ENCODE results near the gene GALK1. TPM values are rescaled to one million over a fixed set of nuclear protein-coding genes. Genes with fewer than 3 reads are reported as not detected.

Gene GALK1
- total and polyA plus RNA-seq, 9 of the 15 experiments (the other 6 are each of a cell fraction or from before 2014, with no cell fraction given) = 0.45 to 51.6 (median 17.4) TPM

GRCh38 chr17:75785016-75785890 is 20.3 kb upstream of the GALK1 start (continued):
- TF ChIP-seq THRA (IDR thresholded peaks at IDR 0.05) (no peak), ARHGAP35 (IDR thresholded peaks at IDR 0.05; ENCODE audit: partially characterized antibody) (no peak), NFXL1 (CRISPR knock-in tag; IDR thresholded peaks at IDR 0.05) (peak; percentile 86), HINFP (tag; conservative IDR thresholded peaks at IDR 0.05; ENCODE audit: low read depth) (peak; percentile 72), CREBBP (IDR thresholded peaks at IDR 0.05; ENCODE audit: low read depth, low read length) (no peak), ETV5 (CRISPR knock-in tag; IDR thresholded peaks at IDR 0.05; ENCODE audit: low read depth) (0 out of 2 replicates have a peak, but pooled peaks have one; percentile 11), MEF2A (IDR thresholded peaks at IDR 0.05; ENCODE audit: control insufficient read depth, low read depth, low read length) (no peak), PYGO2 (tag; IDR thresholded peaks at IDR 0.05) (peak; percentile 78), ZNF184 (CRISPR knock-in tag; IDR thresholded peaks at IDR 0.05) (no peak), ZNF609 (CRISPR knock-in tag; IDR thresholded peaks at IDR 0.05; ENCODE audit: borderline replicate concordance) (peak; percentile 79; the same call in 1 of the 2 replicates), DEAF1 (CRISPR knock-in tag; IDR thresholded peaks at IDR 0.05) (peak; percentile 24; the same call in 1 of the 2 replicates), YBX1 (IDR thresholded peaks at IDR 0.05) (no peak), PHF20 (IDR thresholded peaks at IDR 0.05; ENCODE audit: partially characterized antibody) (peak; percentile 61), GTF2A2 (tag; IDR thresholded peaks at IDR 0.05) (peak; percentile 83), MTA3 (IDR thresholded peaks at IDR 0.05; ENCODE audit: borderline replicate concordance) (0 out of 2 replicates have a peak, but pooled peaks have one; percentile 82), ZNF76 (CRISPR knock-in tag; IDR thresholded peaks at IDR 0.05; ENCODE audit: borderline replicate concordance) (peak; percentile 86), MCM5 (IDR thresholded peaks at IDR 0.05; ENCODE audit: low read depth) (no peak)

All from K562 (cell line).